Lung (tissue), 12 donors: Measurements from ENCODE around the gene MEAF6. TPM values are rescaled to one million over a fixed set of nuclear protein-coding genes. Genes with fewer than 3 reads are reported as not detected.

ENCODE experiments used
- ATAC-seq: fragments of 200-7000 bp; cut with Tn5 transposase; one replicate; pipeline ENCODE4 v1.9.1; 2020; ENCODE audit warnings: moderate number of reproducible peaks; ENCODE audit not compliant: insufficient read depth, low FRiP score
- DNase-seq, 3 donors: peaks; one replicate each; pipeline ENCODE4 v3.0.0-alpha.2; 2013 to 2017
- H3K27ac ChIP-seq, 2 donors: one replicate each; pipeline ENCODE4 v1.5.1; 2013; ENCODE audit warnings: mild to moderate bottlenecking in 2 of 2, moderate library complexity in 2 of 2, control low read depth in 1 of 2, inconsistent platforms in 1 of 2, low read depth in 1 of 2, low read length in 1 of 2
- H3K27me3 ChIP-seq, 3 donors: one replicate each; pipeline ENCODE4 v1.5.1; 2013; ENCODE audit warnings: low read length in 2 of 3; ENCODE audit not compliant: control insufficient read depth in 3 of 3, insufficient read depth in 3 of 3
- H3K36me3 ChIP-seq, 4 donors: one replicate each; pipeline ENCODE4 v1.5.1; 2013; ENCODE audit warnings: low read length in 4 of 4, mild to moderate bottlenecking in 1 of 4, moderate library complexity in 1 of 4; ENCODE audit not compliant: control insufficient read depth in 4 of 4, insufficient read depth in 4 of 4
- H3K4me1 ChIP-seq, 5 donors: one replicate each; pipeline ENCODE4 v1.5.1; 2013; ENCODE audit warnings: low read length in 5 of 5, mild to moderate bottlenecking in 2 of 5, moderate library complexity in 1 of 5; ENCODE audit not compliant: control insufficient read depth in 5 of 5, insufficient read depth in 5 of 5
- H3K4me3 ChIP-seq: one replicate; pipeline ENCODE4 v1.5.1; 2013; ENCODE audit warnings: mild to moderate bottlenecking, control low read depth, moderate library complexity
- H3K9ac ChIP-seq, 2 donors: one replicate each; pipeline ENCODE4 v1.5.1; 2013; ENCODE audit warnings: low read length in 2 of 2, control low read depth in 1 of 2; ENCODE audit not compliant: insufficient read depth in 1 of 2
- H3K9me3 ChIP-seq, 4 donors: one replicate each; pipeline ENCODE4 v1.5.1; 2013; ENCODE audit warnings: low read length in 3 of 4, mild to moderate bottlenecking in 1 of 4, moderate library complexity in 1 of 4; ENCODE audit not compliant: control insufficient read depth in 4 of 4, insufficient read depth in 3 of 4
- WGBS, 2 donors: extraction: QIAGEN DNeasy Blood & Tissue Kit; methylation state at CpG; one replicate each; pipeline ENCODE4 v1.1.7; 2013; 5-methylcytosine and 5-hydroxymethylcytosine counted together
- polyA plus RNA-seq, 2 donors: library from polyadenylated mRNA; stranded (reverse); fragments of 200-250 nt; gene quantifications; one replicate each; pipeline ENCODE4 v1.2.1, GENCODE V29; 2013
- total RNA-seq, 2 donors: library from RNA; depleted of rRNA in 1 of 2; stranded (reverse); fragments of >200 nt in 1 of 2; gene quantifications; one replicate each; pipeline ENCODE4 v1.2.1, GENCODE V29; 2014 to 2021
- TF ChIP-seq, protein P1 (sequence below): IDR thresholded peaks from 2 replicates; pipeline ENCODE4 v1.5.1; 2012; ENCODE audit warnings: mild to moderate bottlenecking; ENCODE audit errors: control extremely low read depth, extremely low read depth
- donor health status: control.
- donor health status: control.
- donor health status: Bipolar disorder and iron deficiency.
- donor health status: healthy.
- donor health status: DM: yes; HTN: yes; CAD: no.

Gene MEAF6
- total and polyA plus RNA-seq, 4 donors: 36.9 to 68.2 (median 58.8) TPM

DNA sequence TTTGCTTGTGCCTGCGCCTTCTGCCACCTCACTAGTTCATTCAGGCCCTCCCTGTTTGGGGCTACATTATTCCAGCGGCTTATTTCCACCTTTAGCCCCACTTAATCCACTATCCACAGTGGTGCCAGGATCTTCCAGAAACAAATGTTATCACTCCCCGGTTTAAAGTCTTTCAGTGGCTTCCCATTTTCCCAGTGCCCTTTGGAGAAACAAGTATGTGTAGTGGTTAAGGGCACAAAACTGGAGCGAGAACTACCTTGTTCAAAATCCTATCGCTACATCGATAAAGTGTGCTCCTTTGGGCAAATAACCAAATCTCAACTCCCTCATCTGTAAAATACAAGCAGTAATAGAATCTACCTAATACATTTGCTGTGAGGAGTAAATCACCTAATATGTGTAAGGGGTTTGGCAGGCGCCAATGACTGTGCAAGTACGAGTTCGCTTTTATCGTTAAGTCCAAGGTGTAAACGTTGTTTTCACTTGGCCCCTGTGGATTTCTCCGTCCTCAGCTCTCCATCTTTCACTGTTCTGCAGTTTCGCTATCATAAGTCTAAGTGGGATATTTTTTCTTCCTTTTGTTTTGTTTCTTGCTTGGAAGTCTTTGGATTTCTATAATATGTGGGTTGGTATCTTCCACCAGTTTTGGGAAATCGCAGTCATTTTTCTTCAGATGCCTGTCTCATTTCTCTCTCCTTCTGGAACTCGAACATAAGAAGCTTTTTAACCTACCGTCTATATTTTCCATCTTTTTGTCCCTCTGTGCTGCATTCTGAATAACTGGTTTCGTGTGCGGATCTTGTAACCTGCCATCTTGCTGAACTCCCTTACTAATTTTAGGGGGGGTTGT lies 844 bp upstream of the MEAF6 start:
- H3K27ac ChIP-seq: peak overlapping the region; percentile 88 to 95
- peak overlapping the region; percentile 97 for H3K4me3 ChIP-seq
- H3K4me1 ChIP-seq: peaks cover 0 to 15% (median 4%) of the 10 kb centered on the region in 5 donors
- TF ChIP-seq, protein P1, sequence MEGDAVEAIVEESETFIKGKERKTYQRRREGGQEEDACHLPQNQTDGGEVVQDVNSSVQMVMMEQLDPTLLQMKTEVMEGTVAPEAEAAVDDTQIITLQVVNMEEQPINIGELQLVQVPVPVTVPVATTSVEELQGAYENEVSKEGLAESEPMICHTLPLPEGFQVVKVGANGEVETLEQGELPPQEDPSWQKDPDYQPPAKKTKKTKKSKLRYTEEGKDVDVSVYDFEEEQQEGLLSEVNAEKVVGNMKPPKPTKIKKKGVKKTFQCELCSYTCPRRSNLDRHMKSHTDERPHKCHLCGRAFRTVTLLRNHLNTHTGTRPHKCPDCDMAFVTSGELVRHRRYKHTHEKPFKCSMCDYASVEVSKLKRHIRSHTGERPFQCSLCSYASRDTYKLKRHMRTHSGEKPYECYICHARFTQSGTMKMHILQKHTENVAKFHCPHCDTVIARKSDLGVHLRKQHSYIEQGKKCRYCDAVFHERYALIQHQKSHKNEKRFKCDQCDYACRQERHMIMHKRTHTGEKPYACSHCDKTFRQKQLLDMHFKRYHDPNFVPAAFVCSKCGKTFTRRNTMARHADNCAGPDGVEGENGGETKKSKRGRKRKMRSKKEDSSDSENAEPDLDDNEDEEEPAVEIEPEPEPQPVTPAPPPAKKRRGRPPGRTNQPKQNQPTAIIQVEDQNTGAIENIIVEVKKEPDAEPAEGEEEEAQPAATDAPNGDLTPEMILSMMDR: no peak
- no peaks in the 10 kb centered on the region for H3K27me3 ChIP-seq
- no peaks in the 10 kb centered on the region for H3K9me3 ChIP-seq
- WGBS, 2 donors: 71 to 75% methylated on average over 18 of the region's 18 CpGs
- DNase-seq: no peak
- peak overlapping the region; percentile 69 to 85 for H3K9ac ChIP-seq
- no peak for ATAC-seq
- peaks cover 0 to 4% (median under 1%) of the 10 kb centered on the region in 4 donors for H3K36me3 ChIP-seq

- peak overlapping the region; percentile 16 to 27 for H3K9ac ChIP-seq
- peak overlapping the region; percentile 97 for H3K4me3 ChIP-seq
- 3 to 5% methylated on average over 23 to 26 of the region's 26 CpGs for WGBS, 2 donors
- no peaks in the 10 kb centered on the region for H3K9me3 ChIP-seq
- H3K27ac ChIP-seq: peak overlapping the region; percentile 41 to 88
- no peaks in the 10 kb centered on the region for H3K27me3 ChIP-seq
- no peak for ATAC-seq
- peak; percentile 33 to 48 (median 34) for DNase-seq
- peaks cover 0 to 10% (median 4%) of the 10 kb centered on the region in 4 donors for H3K36me3 ChIP-seq
- TF ChIP-seq, protein P1: no peak
- peaks cover 0 to 15% (median 4%) of the 10 kb centered on the region in 5 donors for H3K4me1 ChIP-seq
These were observed 694 bp downstream of the MEAF6 start for GRCh38 chr1:37513795-37514349.

- Histone ChIP-seq H3K9ac (no peak overlapping the region), H3K36me3 (peaks cover 17 to 24% (median 19%) of the 10 kb centered on the region in 4 donors), H3K4me3 (no peak overlapping the region), H3K27ac (no peak overlapping the region), H3K27me3 (no peaks in the 10 kb centered on the region), H3K9me3 (no peaks in the 10 kb centered on the region), H3K4me1 (peaks cover 0 to 7% (median 2%) of the 10 kb centered on the region in 5 donors)
- ATAC-seq (no peak), DNase-seq (peak in 2 of 3 donors; percentile 58 to 65)
- TF ChIP-seq, protein P1: no peak
- WGBS, 2 donors: 78 to 91% methylated on average over 4 of the region's 4 CpGs
These were observed 5.4 kb downstream of the MEAF6 start for GRCh38 chr1:37509181-37509580.
